Measurements from ENCODE around the gene CACNA1C. TPM values are rescaled to one million over a fixed set of nuclear protein-coding genes. Genes with fewer than 3 reads are reported as not detected.

CACNA1C gene
- total and polyA plus RNA-seq, 2 of the 4 experiments (the other 2 are of a cell fraction) = 1.6 to 2.6 TPM

- Histone ChIP-seq H3K14ac (replicated peaks; ENCODE audit: low read depth, low read length) (no peak overlapping the region), H3K27me3 (ENCODE audit: control insufficient read depth, insufficient read depth, low read length) (no peaks in the 10 kb centered on the region), H3K36me3 (ENCODE audit: control insufficient read depth, insufficient read depth, low read length) (no peaks in the 10 kb centered on the region), H2AK5ac (ENCODE audit: low read depth, low read length) (no peak overlapping the region), H3K79me1 (ENCODE audit: low read depth in 1 of 2, low read length in 2 of 2) (peaks cover 3 to 7% of the 10 kb centered on the region in 2 experiments; a peak in 2 of 4 replicates), H2AFZ (replicated peaks; ENCODE audit: low read length, poor library complexity) (no peak overlapping the region), H3K4me2 (ENCODE audit: low read depth, low read length) (no peak overlapping the region), H3K4me1 (ENCODE audit: control insufficient read depth, insufficient read depth, low read length) (peaks cover 9% of the 10 kb centered on the region; the same call in 1 of the 2 replicates), H3K9ac (ENCODE audit: low read depth, low read length) (no peak overlapping the region), H4K91ac (ENCODE audit: insufficient read depth, low read depth, low read length) (no peak overlapping the region), H4K8ac (ENCODE audit: low read depth in 2 of 2, low read length in 2 of 2) (no peak overlapping the region), H3K9me1 (ENCODE audit: insufficient read depth, low read length) (peaks cover 12% of the 10 kb centered on the region), H2AK9ac (replicated peaks; ENCODE audit: low read depth, low read length, poor library complexity) (no peak overlapping the region), H3K4me3 (ENCODE audit: insufficient read depth, low read depth, low read length) (no peak overlapping the region), H3K56ac (ENCODE audit: extremely low read depth, insufficient read depth, low read length) (no peak overlapping the region), H3K18ac (ENCODE audit: low read depth, low read length) (no peak overlapping the region), H2BK5ac (ENCODE audit: low read depth, low read length, poor library complexity, severe bottlenecking) (no peak overlapping the region), H2BK120ac (ENCODE audit: low read depth, low read length) (no peak overlapping the region), H4K5ac (ENCODE audit: low read depth, low read length) (no peak overlapping the region), H2BK15ac (ENCODE audit: low read depth, low read length) (no peak overlapping the region), H3K4ac (ENCODE audit: low read depth, low read length) (no peak overlapping the region), H2BK20ac (ENCODE audit: low read depth, low read length) (no peak overlapping the region), H4K20me1 (ENCODE audit: insufficient read depth, low read length) (no peaks in the 10 kb centered on the region), H3K27ac (ENCODE audit: insufficient read depth, low read length) (no peak overlapping the region), H3K23ac (ENCODE audit: low read depth, low read length) (no peak overlapping the region), H3K9me3 (ENCODE audit: control insufficient read depth, insufficient read depth, low read length) (no peaks in the 10 kb centered on the region)
- WGBS, 2 experiments (ENCODE audit: extremely low coverage in 2 of 2, insufficient read length in 1 of 2) = 68% methylated on average over 3 of the region's 9 CpGs; no CpG with 5 or more reads in 1 of the 2 experiments
- in situ Hi-C loops (cut with MboI; ENCODE audit: low sequenced_read_pairs) = no loop called here
- ChIA-PET POLR2A (ENCODE audit: unreplicated experiment) (no interaction called here), CTCF (no interaction called here)
- TF ChIP-seq POLR2A (IDR thresholded peaks at IDR 0.05; ENCODE audit: low read depth, low read length) (no peak), RCOR1 (IDR thresholded peaks at IDR 0.05; ENCODE audit: insufficient replicate concordance, low read length) (no peak), BHLHE40 (IDR thresholded peaks at IDR 0.05; ENCODE audit: low read depth, low read length) (no peak), MXI1 (IDR thresholded peaks at IDR 0.05; ENCODE audit: borderline replicate concordance, low read depth, low read length) (no peak), NFE2L2 (IDR thresholded peaks at IDR 0.05; ENCODE audit: low read depth, low read length) (no peak), USF2 (IDR thresholded peaks at IDR 0.05; ENCODE audit: low read depth, low read length) (no peak), CHD1 (IDR thresholded peaks at IDR 0.05; ENCODE audit: low read depth, low read length) (no peak), RAD21 (IDR thresholded peaks at IDR 0.05; ENCODE audit: low read length) (no peak), CTCF (conservative IDR thresholded peaks at IDR 0.05; ENCODE audit: low read depth, low read length) (no peak)
- TF ChIP-seq, protein P1, sequence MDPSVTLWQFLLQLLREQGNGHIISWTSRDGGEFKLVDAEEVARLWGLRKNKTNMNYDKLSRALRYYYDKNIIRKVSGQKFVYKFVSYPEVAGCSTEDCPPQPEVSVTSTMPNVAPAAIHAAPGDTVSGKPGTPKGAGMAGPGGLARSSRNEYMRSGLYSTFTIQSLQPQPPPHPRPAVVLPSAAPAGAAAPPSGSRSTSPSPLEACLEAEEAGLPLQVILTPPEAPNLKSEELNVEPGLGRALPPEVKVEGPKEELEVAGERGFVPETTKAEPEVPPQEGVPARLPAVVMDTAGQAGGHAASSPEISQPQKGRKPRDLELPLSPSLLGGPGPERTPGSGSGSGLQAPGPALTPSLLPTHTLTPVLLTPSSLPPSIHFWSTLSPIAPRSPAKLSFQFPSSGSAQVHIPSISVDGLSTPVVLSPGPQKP (IDR thresholded peaks at IDR 0.05; ENCODE audit: borderline replicate concordance, low read depth, low read length) = no peak
- no TSS peak for BruUV-seq (replicated peaks)
- no peak for DNase-seq
- no peak for ATAC-seq (ENCODE audit: low read depth)
- dilution Hi-C loops (cut with HindIII; ENCODE audit: low sequenced_read_pairs, unreplicated experiment) = no loop called here
- intact Hi-C loops (cut with micrococcal nuclease) = no loop called here
Observed at GRCh38 chr12:2140858-2141519, 88.2 kb downstream of the CACNA1C start.

Measured in IMR-90 (cell line).